Loucy (cell line): ENCODE data around the gene DHX30.

ENCODE experiments used
- CTCF ChIP-seq: fragments of 200-600 bp; sonication (generic); conservative IDR thresholded peaks from 2 replicates; pipeline ENCODE4 v1.5.1; 2014; ENCODE audit warnings: mild to moderate bottlenecking, antibody characterized with exemption, low read length
- EZH2phosphoT487 ChIP-seq: fragments of 200-600 bp; IDR thresholded peaks from 2 replicates; pipeline ENCODE4 v1.6.1; 2018; ENCODE audit warnings: antibody characterized with exemption, mild to moderate bottlenecking, moderate library complexity, borderline replicate concordance

GRCh38 chr3:47852604-47853602, 50.0 kb downstream of the DHX30 start:
- TF ChIP-seq CTCF (no peak), EZH2phosphoT487 (no peak)
